HG03442 (cell line): ENCODE data around the gene KRT76.
"Not testable (repeated sequence)": the region's sequence is repeated elsewhere in the genome, so short reads cannot be mapped to it uniquely, and the experiment has no call there.

Experiments used
- ATAC-seq: cut with Tn5 transposase; IDR thresholded peaks from one replicate; pipeline ENCODE4 v1.9.1; 2021; ENCODE audit warnings: mild to moderate bottlenecking, moderate library complexity; ENCODE audit not compliant: unreplicated experiment

Gene KRT76

DNA sequence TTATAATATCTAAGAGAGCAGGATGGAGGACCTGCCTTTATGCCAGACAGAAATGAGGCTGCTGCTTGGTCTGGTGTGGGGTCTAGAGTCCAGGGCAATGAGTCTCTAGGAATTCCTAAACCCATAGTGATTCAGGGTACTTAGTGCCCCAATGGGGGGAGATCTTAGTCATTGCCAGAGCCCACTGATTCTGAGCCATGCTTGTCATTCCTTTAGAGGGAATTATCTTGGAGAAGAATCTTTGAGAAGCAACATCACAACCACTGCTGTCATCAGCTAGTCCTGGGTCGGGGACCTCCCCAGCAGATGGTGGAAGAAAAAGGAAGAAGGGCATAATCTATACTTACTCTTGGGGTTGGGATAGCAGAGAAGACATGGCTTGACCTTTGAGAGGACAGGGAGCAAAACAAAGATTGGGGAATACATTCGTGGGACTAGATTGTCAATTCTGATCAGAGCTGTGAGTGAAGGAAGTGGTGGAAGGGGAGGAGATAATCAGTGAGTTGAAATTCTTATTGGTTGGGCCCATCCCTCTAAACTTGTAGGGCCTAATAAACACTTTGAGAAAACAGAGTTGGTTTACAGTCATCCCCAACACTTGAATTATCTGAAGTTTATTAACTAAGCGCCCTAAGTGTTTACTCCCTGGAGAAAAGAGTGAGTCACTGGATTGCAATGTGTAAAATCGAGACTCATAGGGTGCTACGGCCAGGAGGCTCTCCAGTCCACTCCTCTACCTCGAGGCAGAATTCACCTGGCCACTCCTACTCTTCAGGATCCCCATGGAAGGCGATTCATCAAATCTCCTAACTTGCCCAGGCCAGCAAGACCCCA is 21.7 kb upstream of the KRT76 start:
- ATAC-seq = no peak

DNA sequence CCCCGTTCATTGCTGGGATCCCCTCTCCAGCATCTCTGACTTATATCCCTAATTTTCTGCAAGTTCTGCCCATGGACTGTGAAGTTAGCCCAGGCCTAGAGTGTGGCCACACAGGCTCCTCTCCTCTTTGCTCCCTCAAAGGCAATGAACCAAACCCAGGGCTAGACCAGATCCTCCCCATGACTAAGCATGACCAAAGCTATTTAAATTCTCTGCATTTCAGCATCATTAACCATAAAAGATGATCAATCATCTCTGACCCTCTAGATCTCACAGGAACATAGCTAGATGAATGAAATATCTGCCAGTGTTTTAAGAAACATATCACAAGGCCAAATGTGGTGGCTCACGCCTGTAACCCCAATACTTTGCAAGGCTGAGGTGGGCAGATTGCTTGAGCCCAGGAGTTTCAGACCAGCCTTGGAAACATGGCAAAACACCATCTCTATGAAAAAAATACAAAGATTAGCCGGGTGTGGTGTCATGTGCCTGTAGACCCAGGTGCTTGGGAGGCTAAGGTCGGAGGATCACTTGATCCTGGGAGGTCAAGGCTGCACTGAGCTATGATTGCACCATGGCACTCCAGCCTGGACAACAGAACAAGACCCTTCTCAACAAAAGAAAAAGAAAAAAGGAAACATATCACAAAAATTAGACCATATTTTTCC is 21.0 kb upstream of the KRT76 start:
- no peak for ATAC-seq

DNA sequence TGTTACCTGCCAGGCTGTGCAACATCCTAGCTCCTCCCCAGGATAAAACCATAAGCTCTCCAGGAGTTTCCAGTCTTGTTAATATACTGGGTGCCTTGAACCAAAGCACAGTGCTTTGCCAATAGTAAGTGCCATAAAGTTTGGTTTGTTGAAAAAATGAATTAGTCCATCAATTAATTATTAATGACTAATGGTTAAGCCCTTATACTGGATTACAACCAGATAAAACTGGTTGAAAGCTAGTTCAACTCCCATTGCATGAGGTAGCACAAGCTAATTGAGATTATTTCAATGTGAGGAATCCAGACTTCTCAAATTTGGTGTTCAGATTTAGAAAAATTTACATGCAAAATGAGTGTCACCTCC is 20.4 kb upstream of the KRT76 start:
- ATAC-seq = no peak

DNA sequence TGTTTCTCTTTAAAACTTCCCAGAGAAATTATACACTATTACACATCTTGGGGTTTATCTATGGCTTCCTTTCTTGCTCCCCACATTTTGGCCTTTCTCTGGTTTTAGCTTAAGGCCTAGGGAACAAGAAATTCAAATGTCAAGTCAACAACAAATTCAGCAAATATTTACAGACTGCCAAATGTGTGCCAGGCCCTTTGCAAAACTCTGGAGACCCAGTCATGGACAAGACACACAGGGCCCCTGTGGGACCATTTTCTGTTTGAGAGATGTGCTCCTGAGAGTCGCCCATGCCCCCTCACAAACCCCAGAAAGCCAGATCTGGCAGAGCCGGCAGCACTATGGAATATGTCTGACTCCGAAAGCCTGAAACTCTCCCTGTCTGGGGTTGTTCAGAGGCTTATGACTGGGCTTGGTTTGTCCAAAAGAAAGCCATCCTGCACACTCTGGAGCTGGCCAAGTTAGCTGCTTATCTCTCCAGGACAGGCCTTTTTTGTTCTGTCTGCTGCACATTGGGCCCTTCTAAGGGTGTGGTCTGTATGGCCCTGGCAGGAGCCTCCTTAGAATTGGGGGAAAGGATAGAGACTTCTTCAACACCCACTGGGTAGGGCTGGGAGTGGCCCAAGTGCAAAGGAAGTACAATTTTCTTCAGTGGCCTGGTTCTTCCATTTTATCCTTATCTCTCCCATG is 19.8 kb upstream of the KRT76 start:
- no peak for ATAC-seq

DNA sequence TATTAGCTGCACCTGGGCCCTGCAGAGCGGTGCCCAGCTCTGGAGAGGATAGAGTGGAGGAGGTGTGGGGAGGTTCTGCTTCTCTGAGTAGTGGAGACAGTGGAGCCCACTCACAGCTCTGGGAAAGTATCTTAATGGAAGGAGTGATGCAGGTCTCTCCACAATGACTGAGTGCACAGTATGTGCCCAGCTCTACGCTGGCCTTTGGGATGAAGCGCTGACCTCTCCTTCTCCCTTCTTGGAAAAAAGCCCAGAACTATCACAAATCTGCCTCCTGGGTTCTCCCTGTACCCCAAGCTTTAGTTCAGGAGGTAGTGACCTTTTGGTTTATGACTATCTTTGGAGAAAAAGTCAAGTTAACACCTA is 19.3 kb upstream of the KRT76 start:
- ATAC-seq = no peak

DNA sequence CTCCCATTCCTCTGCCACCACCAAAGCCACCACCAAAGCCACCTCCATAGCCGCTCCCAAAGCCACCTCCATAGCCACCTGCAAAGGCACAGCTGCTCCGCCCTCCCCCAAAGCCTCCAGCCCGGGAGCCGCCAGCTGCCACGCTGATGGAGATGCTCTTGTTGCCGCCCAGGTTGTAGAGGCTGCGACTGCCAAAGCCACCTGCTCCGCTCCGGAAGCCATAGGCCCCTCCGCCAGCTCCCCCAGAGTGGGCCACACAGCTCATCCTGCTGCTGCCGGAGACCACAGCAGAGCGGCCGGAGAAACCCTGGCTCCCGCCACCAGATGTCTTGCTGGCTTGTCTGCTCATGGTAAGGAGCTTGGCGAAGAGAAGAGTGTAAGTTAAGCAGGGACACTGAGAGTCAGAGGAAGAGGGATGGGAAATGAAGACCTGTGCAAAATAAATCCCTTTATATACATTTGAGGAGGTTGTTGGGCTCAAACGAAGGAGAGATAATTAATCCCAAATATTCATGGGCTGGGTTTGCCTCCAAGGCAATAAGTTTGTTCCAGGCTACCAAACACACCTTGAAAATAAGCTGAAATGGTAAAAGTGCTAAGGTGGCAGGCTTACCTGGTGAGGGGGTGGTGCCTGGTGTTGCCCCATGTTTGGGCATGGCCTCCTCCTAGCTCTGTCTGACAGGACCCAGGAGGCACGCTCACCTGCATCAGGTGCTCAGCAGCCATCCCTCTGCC is 18.7 kb upstream of the KRT76 start, which contains the start of gene KRT3:
TSS of gene KRT3 (minus strand) at position 424 of the 735 bp plus-strand sequence. CDS start at position 349, 75 bp downstream.
- no peak for ATAC-seq

DNA sequence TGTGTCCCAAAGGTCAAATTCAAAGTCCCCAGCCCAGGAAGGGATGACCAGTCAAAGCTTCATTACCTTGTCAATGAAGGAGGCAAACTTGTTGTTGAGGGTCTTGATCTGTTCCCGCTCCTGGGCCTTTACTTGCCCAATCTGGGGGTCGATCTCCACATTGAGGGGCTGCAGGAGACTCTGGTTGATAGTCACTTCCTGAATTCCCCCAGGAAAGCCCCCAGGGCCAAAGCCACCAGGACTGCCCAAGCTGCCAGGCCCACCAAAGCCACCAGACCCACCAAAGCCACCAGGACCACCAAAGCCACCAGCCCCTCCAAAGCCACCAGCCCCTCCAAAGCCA is 18.2 kb upstream of the KRT76 start:
- not testable (repeated sequence) for ATAC-seq

DNA sequence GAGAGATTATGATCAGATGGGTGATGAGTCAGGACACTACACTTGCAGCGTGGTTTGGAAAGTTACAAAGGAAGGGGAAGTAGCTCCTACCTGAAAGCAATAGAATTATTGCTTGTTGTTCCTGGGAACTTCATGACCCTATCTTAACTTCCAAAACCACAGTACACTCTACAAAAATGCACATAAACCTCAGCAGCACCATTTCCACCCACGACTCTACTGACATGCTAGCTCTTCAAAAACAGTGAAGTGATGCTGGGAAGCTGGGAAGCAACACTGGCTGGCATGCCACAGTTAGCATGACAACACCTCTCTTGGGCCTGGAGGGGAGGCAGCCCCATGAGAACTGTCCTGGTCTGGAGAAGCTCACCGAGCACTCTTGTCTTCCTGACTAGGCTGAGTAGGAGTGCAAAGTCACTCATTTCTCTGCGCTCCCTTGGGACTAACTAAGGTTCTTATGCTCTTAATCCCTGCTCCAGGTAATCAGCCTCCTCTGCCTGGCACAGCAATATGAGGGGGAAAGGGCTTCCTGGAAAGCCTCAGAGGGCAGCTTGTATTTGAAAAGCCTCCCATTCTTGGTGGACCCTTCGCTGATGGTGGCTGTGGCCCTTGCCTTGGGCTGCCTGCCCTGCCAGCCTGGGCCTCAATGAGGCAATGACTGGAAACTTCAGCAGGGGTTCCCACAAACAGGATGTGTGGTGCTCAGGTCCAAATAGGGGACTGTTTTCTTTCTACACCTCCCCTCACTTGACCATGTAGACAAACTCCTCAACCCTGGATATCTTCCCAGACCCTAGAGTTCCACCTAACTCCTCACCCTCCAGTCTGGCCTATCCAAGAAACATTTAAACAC is 17.6 kb upstream of the KRT76 start:
- ATAC-seq = no peak

DNA sequence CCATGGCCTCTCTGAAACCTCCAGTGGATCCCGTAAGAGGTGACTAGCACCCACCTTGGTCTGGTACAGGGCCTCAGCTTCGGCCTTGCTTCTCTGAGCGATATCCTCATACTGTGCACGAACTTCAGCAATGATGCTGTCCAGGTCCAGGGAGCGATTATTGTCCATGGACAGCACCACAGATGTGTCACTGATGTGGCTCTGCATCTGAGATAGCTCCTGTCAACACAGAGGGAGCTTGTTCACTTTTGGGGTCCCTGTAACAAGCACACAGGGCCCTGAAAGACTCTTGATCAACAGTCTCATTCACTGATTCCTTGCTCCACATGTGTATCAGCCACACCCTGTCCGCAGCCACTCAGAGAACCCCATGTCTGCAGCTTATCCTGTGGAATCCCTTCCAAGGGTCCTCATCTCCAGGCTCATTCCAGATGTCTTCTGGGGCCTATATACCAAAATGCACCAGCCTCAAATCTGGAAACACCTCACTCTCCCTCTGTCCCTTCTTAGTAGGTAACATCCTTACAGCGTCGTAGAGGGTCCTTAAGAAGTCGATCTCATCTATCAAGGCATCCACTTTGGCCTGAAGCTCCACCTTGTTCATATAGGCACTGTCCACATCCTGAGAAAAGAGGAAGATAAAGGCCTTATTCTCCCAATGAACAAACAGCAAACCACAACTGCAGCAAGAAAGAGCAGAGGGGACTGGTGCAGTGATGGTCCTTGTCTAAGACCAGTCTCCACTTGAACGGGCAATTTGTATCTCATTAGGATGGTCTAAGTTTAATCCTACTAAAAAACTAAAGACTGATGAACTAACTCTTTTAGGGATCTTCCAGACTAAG is 15.3 kb upstream of the KRT76 start:
- ATAC-seq = no peak

DNA sequence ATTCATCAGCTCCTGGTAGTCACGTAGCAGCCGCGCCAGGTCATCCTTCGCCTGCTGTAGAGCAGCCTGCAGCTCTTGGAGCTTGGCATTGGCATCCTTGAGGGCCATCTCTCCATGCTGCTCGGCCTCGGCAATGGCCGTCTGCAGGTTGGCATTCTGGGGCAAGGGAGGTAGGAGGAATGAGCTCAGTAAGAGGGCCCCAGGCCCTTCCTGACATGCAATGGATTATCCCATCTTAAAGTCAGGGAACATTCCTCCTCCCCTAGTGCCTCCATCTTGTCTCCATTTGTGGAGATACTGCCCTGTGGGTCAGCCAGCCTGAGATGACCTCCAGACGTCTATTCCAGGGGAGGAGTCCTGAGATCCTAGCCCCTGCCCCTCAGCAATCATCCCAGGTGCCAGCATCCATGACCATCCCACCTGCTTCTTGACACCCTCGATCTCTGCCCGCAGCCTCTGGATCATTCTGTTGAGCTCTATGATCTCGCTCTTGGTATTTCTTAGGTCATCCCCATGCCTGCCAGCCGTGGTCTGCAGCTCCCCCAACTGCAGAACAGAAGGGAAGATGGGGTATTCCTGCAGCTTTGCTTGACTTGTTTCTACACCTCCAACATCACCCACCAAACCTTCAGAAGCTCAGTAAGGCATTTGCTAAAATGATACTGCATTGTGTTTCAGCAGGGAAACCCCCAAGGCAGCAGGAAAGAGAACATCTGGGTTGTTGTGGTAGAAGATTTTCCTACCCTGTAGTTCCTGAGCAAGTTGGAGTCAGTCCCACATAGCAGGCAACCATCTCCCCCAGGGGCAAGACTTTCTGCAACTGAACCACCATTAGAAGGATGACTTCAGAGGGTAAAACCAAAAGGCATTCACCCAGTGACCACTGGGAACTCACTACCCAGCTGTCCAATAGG is 14.4 kb upstream of the KRT76 start:
- no peak for ATAC-seq

DNA sequence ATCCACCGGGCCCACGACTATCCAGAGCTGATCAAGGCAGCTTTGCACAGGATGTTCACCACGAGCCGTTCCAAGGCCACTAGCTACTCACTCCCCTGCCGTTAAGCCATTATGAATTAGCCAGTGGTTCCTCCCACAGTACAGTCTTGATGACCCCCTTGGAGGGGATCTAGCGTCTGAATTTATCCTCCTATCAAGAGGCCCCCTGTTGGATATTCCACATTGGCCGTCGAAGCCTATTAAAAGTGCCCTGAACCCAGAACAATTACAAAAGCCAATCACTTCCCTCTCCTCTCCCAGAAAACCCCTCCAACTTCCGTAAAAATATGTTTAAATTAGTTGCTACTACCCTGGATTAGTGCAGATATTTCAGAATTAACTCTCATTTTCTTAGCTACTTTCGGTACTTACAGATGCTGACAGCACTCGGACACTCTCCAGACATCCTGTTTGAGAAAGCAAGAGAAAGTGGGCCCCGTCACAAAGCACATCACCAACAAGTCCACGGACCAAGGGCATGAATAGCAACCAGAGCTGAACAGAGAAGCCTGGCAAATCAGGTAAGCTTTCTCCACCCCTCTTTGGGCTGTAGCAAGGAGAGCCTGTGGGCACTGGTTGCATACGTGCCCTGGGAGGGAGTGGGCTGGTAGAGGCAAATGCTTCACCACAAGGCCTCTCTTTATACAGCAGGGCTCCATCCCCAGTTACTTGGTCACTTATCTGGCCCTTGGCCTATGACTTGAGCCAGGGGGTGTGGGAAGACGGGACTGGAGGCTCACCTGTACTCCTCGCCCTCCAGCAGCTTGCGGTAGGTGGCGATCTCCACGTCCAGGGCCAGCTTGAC is 13.5 kb upstream of the KRT76 start:
- ATAC-seq = no peak

DNA sequence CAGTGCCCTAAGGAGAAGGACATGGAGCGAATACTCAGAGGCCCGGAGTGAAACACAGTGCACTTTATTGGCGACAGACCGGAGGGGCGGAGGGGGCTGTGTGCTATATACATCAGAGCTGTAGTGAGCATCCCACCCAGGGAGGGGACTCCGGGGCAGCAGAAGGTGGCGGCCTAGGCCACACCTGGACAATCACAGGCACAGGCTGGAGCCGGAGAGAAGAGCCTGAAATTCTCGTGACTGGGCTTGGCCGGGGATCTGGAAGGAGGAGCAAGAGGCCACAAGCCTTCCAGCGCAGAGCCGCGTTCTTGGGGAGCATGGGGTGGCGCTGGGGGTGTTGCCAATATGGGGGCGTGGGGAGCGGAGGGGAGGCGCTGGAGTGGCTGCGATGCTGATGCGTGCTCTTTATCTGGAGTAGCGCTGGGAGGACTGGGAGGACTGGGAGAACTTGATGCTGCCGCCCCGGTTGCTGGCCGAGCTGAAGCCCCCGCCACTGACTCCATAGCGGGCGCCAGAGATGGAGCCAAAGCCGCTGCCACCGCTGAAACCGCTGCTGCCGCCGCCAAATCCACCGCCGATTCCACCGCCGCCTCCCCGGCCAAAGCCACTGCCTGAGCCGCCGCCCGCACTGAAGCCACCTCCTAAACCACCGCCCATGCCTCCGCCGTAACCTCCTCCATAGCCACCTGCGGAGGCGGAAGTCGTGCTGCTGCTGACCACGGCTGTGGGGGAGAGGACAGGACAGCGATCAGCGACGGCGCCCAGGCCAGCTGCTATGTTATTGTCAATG is 12.7 kb upstream of the KRT76 start:
- no peak for ATAC-seq

DNA sequence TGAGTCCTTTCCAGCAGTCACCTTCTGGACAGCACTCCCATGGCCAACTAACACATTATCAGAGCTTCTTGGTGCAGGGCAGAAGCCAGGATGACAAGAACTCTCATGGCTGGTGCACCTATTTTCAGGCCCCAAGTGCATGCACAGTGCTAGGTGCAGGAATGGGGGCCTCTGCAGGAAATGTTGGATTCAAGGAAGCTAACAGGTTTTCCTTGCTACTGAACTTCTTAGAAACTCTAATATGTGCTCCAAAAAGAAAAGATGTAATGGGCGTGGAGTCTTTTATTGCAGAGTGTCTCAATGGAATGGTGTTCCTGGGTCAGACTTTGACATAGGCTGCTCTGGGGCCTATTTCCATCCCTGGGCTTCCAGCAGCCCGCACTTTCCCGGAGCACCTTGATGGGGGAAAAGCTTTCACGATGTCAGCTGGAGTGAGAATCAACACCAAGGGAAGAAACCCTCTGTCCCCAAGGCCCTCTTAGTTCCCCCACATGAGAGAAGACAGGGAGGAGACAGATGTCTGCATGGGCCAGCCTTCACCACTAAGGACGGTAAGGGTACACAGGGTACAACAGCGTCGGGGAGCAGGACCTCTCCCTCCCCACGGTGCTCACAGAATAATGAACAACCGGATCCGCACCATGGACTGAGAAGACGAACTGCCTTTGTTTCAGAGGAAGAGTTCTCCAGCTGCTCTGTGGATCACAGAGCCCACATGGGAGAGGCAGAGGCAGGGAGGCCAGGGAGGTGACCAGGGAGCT is 11.9 kb upstream of the KRT76 start:
- no peak for ATAC-seq

DNA sequence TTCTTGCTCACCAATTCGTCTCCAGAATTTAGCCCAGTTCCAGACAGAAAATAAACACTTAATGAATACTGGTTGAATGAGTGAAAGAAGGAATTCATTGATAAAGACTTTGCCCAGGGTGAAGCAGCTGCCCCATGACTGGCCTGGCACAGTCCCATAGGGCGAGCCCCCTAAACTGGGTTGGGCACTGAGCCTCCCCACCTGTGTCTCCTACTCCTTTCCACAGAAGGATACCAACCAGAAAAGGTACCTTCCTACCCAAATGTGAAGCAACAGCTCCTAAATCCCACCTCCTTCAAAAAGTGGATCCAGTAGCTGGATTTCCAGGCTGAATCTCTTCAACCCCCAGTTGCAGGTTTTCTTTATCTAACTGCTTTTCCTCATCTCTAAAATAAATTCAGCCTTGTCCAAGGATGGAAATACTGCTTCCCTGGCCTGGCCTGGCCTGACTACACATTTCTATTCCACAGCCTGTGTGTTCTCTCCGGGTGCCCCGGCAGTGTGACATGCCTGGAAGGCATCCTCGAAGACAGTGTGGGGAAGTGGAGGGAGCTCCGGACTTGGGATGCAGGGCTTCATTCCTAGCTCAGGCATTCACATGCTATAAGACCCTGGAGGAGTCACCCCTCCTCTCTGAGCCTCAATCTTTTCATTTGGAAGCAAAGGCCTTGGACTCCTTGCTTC is 11.2 kb upstream of the KRT76 start:
- ATAC-seq = no peak
